Stimulated activated CD4-positive, alpha-beta T cell treated with anti-CD3 and anti-CD28 coated beads, Interleukin-2, amount 100 ng/mL, for 48 hours (primary cell): ENCODE measurements around the gene YWHAE.
"Not testable (repeated sequence)": the region's sequence is repeated elsewhere in the genome, so short reads cannot be mapped to it uniquely, and the experiment has no call there.

Source experiments
- DNase-seq, 2 donors: peaks; one replicate each; pipeline ENCODE4 v3.0.0-alpha.2; 2020

Gene YWHAE

DNA sequence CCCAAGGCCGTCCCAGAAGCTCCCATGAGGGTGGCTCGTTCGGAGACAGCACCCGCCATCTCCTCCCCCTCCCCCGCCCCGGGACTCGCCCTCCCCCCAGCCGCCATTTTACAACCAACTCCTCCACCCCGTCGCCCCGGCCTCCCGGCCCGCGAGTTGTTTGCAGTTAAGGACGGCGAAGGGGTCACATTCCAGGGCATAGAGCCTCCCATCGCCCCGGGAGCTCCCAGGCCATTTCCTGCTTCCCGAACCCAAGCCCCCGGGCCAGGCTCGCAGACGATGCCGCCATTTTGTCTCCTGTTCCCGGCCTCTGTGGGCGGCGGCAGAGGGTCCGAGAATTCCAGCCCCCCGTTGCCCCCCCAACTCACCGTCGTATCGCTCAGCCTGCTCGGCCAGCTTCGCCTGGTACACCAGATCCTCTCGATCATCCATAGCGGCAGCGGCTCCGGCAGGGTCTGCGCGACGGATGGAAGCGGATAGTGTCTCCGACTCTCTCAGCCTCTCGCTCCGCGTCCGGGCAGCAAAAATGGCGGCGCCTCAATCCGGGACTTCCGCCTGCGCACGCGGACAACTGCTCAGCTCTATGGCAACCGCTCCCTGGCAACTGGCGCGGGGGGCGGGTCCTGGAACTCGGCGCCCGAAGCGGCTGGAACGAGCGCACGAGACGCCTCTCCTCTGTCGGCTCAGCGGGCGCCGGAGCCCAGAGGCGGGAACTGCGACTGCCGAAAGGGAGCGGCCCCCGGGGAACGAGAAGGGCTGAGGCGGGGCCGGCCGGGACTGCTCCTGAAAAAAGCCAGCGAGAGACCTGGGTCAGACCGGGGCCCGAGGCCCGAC, at the start of gene YWHAE:
Gene YWHAE (minus strand): TSS at position 544 of the 834 bp plus-strand sequence. CDS start 112 bp downstream, at position 432.
- peak; percentile 97 for DNase-seq

- no peak for DNase-seq
Observed at GRCh38 chr17:1449412-1449967, 49.5 kb upstream of the YWHAE start.

DNA sequence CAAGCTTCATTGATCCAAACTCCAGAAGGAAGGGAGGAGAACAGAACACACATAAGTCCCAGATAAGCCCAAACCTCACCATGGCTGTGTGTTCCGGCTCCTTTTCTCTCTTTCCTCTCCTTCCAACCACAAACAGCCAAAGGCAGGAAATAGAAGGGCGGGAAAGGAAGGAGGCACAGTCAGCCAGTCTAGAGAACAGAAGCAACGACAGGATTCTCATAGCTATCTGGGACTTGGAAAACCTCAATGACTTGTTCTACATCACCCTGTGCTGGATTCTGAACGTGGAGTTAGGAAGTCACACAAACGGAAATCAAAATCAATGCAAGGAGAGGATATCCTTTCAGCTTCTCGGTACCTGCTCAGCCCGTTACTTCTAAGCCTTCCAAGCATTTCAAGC, 47.0 kb upstream of the YWHAE start:
- no peak for DNase-seq

DNA sequence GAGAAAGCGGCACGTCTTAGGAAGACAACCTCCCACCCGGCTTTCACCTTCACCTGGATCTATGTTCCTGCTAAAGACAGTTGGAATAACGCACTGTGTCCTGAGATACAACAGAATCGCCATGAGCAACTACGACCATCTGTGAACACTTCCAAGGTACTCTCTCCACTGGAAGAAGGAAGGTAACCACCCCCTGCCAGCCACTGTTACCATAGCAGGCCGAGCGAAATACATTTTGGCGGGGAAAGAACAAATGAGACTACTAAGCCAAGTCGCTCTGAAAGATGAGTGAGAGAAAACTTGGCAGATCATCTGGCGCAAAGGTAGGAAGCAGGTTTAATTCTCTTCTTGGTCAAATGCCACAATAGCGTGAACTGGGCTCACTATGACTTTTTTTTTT, 46.2 kb upstream of the YWHAE start:
- DNase-seq, result no peak

DNA sequence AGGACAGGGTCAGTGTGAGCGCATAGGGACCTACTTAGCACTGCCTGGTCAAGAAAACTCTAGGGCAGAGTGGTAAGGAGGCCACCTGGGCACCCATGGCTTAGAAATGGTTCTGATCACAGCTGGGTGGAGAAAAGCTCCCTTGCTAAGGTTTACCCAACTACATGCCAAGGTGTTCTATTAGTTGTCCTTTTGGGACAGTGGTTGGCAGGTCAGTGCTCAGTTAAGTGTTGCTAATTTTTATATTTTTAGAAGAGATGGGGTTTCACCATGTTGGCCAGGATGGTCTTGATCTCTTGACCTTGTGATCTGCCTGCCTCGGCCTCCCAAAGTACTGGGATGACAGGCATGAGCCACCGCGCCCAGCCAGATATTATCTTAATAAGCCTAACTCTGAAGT, 45.7 kb upstream of the YWHAE start:
- not testable (repeated sequence) for DNase-seq

- not testable (repeated sequence) for DNase-seq
Observed at GRCh38 chr17:1442721-1443120, 42.7 kb upstream of the YWHAE start.

GRCh38 chr17:1442187-1442586, 42.2 kb upstream of the YWHAE start:
- DNase-seq, result no peak

DNA sequence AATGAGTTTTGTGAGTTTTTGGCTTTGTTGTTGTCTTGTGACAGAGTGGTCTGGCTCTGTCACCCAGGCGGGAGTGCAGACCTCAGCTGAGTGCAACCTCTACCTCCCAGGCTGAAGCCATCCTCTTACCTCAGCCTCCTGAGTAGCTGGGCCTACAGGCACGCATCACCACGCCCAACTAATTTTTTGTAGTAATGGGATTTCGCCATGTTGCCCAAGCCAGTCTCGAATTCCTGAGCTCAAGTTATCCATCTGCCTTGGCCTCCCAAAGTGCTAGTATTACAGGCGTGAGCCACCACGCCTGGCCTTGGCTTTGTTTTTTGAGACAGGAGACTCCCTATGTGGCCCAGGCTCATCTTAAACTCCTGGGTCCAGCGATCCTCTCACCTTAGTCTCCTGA, 40.9 kb upstream of the YWHAE start:
- no peak for DNase-seq

DNA sequence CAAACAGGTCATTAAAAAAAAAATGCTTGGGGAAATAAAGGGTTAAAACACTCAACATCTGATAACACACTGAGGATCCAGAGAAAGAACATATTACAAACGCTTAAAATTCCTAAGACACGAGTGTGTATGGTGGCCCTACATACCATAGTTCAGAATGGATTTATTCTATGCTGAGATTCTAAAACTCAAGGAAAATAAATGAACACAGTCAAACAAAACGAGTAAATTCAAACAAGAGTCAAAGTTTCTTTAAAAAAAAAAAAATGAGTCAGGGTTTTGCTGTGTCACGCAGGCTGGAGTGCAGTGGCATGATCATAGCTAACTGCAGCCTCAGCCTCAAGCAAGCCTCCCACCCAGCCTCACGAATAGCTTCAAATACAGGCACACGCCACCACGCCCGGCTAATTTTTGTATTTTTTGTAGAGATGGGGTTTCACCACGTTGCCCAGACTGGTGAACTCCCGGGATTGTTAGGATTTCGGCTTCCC, 38.6 kb upstream of the YWHAE start:
- DNase-seq, result no peak

- no peak for DNase-seq
Observed at GRCh38 chr17:1435326-1435725, 35.3 kb upstream of the YWHAE start.

DNA sequence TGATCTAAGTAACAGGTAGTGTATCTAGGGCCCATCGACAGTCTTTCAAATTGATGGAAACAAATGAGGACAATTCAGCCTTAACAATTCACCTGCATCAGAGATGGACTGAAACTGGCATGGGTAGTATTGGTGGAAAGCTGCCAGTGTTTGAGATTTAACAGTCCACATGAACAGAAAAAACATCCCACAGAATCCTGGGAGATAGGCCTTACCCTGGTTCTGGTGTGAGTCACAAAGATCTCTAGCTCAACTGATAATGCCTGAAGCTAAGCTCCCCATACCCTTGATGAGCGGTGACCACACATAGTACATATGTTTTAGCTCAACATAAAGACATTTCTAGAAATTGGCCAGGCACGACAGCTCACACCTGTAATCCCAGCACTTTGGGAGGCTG, 34.1 kb upstream of the YWHAE start:
- DNase-seq, result no peak

DNA sequence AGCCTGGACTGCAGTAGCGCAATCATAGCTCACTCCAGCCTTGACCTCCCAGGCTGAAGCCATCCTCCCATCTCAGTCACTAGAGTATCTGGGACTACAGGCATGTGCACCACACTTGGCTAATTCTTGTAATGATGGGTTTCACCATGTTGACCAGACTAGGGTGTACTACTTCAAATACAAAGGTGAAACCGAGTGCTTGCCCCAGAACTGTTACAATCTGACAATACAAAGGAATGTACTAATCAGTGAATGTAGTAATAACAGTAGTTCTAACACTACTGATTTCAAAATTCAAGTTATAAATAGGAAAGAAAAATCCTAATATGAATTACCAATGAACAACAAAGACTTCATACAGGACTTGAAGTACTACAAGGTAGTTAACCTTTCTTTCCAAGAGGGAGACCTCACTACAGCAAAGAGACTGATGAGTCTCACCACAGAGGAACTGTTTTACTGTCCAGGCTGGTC, 31.6 kb upstream of the YWHAE start:
- no peak for DNase-seq

- DNase-seq, result no peak
Observed at GRCh38 chr17:1423456-1424135, 23.6 kb upstream of the YWHAE start.

- no peak for DNase-seq
Observed at GRCh38 chr17:1422885-1423284, 22.9 kb upstream of the YWHAE start.

DNA sequence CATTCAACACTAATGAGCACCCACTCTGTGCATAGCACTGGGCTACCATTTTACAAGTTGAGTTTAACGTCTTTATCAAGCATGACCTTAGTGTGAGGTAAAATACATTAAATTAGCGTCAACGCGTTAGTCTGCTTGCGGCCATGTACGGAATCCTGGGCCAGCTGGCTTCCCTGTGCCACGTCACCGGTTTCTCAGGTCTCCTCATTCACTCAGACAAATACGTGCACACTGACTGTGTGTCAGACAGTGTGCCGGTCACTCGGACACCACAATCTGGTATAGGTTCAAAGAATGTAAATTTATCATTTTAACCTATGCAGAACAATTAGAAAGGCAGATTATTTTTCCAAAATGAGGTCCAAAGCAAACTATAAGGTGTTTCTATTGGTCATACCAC, 21.4 kb upstream of the YWHAE start:
- DNase-seq, result no peak

DNA sequence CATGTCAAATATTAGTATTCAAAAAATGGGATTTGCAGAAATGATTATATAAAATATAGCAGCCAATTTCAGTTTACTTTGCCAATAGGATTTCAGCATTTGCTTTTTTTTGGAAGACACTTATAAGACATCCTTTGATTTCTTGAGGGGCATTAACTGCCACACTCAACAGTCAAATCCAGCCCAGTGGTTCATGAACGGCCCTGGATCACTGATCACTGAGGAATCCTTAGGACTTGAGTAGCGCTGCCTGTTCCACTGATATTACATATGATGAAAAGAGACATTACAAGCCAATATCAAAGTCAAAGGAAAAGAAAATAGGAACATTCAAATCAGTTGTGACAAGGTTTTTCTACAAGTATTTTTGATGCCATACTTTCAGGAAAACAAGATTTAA, 21.0 kb upstream of the YWHAE start:
- no peak for DNase-seq

DNA sequence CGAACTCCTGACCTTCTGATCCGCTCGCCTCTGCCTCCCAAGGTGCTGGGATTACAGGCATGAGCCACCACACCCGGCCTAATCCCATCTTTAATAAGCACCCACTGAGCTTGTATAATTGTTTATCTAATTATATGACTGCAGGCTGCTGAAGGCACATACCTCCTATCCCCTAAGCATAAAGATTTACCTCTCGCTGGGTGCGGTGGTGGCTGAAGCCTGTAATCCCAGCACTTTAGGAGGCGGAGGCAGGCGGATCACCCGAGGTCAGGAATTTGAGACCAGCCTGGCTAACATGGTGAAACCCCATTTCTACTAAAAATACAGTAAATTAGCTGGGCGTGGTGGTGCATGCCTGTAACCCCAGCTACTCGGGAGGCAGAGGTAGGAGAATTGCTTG, 20.1 kb upstream of the YWHAE start:
- DNase-seq, result no peak

DNA sequence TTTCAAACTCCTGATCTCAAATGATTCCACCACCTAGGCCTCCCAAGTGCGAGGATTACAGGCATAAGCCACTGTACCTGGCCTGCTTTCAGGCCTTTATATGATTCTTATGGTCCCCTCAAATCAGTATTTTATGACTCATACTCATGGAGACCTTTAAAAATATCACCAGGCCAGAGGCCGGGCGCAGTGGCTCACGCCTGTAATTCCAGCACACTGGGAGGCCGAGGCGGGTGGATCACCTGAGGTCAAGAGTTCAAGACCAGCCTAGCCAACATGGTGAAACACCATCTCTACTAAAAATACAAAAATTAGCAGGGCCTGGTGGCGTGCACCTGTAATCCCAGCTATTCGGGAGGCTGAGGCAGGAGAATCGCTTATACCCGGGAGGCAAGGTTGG, 18.5 kb upstream of the YWHAE start:
- not testable (repeated sequence) for DNase-seq

DNA sequence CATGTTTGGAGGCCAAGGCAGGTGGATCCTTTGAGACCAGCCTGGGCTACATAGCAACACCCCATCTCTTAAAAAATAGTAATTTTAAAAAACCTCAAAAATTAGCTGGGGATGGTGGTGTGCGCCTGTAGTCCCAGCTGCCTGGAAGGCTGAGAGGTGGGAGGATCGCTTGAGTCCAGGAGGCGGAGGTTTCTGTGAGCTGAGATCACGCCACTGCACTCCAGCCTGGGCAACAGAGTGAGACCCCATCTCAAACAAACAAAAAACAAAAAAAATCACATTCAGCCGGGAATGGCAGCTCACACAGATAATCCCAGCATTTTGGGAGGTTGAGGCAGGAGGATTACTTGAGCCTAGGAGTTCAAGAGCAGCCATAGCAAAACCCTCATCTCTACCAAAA, 16.4 kb upstream of the YWHAE start:
- no peak for DNase-seq

- DNase-seq, result no peak
Observed at GRCh38 chr17:1414634-1415033, 14.6 kb upstream of the YWHAE start.

GRCh38 chr17:1414001-1414574, 14.1 kb upstream of the YWHAE start:
- DNase-seq, result no peak

DNA sequence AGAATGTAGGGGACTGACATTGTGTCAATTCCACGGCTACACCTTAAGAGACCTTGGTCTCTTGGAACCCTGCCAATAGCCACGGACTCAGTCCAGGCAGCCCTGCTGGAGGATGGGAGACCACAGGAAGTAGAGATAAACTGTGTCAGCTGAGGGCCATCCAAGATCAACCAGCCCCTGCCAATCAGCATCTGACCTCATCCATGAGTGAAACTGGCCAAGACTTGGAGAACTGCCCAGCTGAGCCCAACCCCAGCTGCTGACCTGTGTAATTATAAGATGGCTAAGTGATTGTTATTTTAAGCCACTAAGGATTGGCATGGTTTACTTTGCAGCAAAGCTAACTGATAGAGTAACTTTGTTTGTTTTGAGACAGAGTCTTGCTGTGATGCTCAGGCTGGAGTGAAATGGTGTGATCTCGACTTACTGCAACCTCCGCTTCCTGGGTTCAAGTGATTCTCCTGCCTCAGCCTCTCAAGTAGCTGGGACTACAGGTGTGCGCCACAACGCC, 13.3 kb upstream of the YWHAE start:
- no peak for DNase-seq
